Measurements from ENCODE around the gene IL4. TPM values are rescaled to one million over a fixed set of nuclear protein-coding genes. Genes with fewer than 3 reads are reported as not detected.

The IL4 gene
- total and polyA plus RNA-seq, 2 experiments from 2014 or later = not detected

DNA sequence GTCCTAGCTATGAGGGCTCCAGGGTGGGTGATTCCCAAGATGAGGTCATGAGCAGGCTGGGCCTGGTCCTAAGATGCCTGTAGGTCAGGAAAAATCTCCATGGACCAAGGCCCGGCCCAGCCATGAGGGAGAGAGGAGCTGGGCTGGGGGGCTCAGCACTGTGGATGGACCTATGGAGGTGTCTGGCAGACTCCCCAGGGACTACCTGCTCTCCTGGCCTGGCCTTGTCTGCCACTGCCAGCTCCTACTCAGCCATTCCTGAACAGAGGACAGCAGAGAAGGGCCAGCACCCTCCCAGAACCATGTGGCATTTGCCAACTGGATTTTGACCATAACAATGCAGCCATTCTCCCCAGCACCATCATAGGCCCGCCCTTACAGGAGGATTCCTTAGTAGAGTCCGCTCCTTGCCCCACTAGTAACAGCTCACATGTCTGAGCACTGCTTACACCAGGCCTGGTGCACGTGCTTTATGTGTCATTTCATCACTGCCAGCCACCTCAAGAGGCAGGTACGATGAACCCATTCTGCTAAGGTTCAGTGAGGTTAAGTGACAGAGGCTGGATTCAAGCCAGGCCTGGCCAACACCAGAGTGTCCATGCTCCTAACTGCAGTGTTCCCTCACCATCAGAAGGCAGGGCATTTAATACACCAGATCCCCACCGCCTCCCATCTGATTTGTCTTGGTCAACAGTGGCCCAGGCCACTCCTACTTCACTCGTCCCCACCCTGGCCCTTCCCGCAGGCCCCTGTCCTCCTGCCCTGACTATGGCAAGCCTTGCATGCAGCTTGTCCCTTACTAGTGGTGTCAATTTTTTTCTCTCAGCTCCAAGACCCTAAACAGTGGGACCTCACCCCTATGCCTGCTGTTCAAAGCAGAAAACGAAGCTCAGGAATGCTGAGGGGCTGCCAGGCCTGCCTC is 15.1 kb upstream of the IL4 start:
- no peak overlapping the region for H3K27ac ChIP-seq (ENCODE audit: low read depth)
- peaks cover 8% of the 10 kb centered on the region for H3K4me1 Mint-ChIP-seq
- H3K9me2 ChIP-seq (ENCODE audit: insufficient read depth) = no peaks in the 10 kb centered on the region
- ATAC-seq = no peak
- 0 out of 2 replicates have a peak, but pooled peaks cover 4% of the 10 kb centered on the region for H3F3A ChIP-seq (replicated peaks; ENCODE audit: low read depth)
- no peaks in the 10 kb centered on the region for H3K36me3 ChIP-seq (ENCODE audit: insufficient read depth)
- H3K4me1 ChIP-seq (ENCODE audit: insufficient read depth) = no peaks in the 10 kb centered on the region; the same call in none of the 2 replicates
- H2AFZ ChIP-seq = no peak overlapping the region
- no peak overlapping the region for H3K4me3 Mint-ChIP-seq
- H4K20me1 ChIP-seq (replicated peaks; ENCODE audit: insufficient read depth) = no peaks in the 10 kb centered on the region
- no peak for TF ChIP-seq JUNB (IDR thresholded peaks at IDR 0.05; ENCODE audit: unreplicated experiment)
- TF ChIP-seq, protein P1, sequence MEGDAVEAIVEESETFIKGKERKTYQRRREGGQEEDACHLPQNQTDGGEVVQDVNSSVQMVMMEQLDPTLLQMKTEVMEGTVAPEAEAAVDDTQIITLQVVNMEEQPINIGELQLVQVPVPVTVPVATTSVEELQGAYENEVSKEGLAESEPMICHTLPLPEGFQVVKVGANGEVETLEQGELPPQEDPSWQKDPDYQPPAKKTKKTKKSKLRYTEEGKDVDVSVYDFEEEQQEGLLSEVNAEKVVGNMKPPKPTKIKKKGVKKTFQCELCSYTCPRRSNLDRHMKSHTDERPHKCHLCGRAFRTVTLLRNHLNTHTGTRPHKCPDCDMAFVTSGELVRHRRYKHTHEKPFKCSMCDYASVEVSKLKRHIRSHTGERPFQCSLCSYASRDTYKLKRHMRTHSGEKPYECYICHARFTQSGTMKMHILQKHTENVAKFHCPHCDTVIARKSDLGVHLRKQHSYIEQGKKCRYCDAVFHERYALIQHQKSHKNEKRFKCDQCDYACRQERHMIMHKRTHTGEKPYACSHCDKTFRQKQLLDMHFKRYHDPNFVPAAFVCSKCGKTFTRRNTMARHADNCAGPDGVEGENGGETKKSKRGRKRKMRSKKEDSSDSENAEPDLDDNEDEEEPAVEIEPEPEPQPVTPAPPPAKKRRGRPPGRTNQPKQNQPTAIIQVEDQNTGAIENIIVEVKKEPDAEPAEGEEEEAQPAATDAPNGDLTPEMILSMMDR (conservative IDR thresholded peaks at IDR 0.05; ENCODE audit: low read depth in 2 of 2) = no peak
- no peak for TF ChIP-seq ZNF114 (CRISPR knock-in tag; IDR thresholded peaks at IDR 0.05)
- no peak for TF ChIP-seq EZH2phosphoT487 (IDR thresholded peaks at IDR 0.05; ENCODE audit: unreplicated experiment)
- no peak for TF ChIP-seq STAT1 (IDR thresholded peaks at IDR 0.05; ENCODE audit: unreplicated experiment)
- TF ChIP-seq, protein P2, sequence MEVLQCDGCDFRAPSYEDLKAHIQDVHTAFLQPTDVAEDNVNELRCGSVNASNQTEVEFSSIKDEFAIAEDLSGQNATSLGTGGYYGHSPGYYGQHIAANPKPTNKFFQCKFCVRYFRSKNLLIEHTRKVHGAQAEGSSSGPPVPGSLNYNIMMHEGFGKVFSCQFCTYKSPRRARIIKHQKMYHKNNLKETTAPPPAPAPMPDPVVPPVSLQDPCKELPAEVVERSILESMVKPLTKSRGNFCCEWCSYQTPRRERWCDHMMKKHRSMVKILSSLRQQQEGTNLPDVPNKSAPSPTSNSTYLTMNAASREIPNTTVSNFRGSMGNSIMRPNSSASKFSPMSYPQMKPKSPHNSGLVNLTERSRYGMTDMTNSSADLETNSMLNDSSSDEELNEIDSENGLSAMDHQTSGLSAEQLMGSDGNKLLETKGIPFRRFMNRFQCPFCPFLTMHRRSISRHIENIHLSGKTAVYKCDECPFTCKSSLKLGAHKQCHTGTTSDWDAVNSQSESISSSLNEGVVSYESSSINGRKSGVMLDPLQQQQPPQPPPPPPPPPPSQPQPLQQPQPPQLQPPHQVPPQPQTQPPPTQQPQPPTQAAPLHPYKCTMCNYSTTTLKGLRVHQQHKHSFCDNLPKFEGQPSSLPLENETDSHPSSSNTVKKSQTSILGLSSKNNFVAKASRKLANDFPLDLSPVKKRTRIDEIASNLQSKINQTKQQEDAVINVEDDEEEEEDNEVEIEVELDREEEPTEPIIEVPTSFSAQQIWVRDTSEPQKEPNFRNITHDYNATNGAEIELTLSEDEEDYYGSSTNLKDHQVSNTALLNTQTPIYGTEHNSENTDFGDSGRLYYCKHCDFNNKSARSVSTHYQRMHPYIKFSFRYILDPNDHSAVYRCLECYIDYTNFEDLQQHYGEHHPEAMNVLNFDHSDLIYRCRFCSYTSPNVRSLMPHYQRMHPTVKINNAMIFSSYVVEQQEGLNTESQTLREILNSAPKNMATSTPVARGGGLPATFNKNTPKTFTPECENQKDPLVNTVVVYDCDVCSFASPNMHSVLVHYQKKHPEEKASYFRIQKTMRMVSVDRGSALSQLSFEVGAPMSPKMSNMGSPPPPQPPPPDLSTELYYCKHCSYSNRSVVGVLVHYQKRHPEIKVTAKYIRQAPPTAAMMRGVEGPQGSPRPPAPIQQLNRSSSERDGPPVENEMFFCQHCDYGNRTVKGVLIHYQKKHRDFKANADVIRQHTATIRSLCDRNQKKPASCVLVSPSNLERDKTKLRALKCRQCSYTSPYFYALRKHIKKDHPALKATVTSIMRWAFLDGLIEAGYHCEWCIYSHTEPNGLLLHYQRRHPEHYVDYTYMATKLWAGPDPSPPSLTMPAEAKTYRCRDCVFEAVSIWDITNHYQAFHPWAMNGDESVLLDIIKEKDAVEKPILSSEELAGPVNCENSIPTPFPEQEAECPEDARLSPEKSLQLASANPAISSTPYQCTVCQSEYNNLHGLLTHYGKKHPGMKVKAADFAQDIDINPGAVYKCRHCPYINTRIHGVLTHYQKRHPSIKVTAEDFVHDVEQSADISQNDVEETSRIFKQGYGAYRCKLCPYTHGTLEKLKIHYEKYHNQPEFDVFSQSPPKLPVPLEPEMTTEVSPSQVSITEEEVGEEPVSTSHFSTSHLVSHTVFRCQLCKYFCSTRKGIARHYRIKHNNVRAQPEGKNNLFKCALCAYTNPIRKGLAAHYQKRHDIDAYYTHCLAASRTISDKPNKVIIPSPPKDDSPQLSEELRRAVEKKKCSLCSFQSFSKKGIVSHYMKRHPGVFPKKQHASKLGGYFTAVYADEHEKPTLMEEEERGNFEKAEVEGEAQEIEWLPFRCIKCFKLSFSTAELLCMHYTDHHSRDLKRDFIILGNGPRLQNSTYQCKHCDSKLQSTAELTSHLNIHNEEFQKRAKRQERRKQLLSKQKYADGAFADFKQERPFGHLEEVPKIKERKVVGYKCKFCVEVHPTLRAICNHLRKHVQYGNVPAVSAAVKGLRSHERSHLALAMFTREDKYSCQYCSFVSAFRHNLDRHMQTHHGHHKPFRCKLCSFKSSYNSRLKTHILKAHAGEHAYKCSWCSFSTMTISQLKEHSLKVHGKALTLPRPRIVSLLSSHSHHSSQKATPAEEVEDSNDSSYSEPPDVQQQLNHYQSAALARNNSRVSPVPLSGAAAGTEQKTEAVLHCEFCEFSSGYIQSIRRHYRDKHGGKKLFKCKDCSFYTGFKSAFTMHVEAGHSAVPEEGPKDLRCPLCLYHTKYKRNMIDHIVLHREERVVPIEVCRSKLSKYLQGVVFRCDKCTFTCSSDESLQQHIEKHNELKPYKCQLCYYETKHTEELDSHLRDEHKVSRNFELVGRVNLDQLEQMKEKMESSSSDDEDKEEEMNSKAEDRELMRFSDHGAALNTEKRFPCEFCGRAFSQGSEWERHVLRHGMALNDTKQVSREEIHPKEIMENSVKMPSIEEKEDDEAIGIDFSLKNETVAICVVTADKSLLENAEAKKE (CRISPR knock-in tag; IDR thresholded peaks at IDR 0.05) = no peak
- TF ChIP-seq ZNF331 (CRISPR knock-in tag; IDR thresholded peaks at IDR 0.05; ENCODE audit: low read depth) = no peak
- TF ChIP-seq EZH2 (IDR thresholded peaks at IDR 0.05; ENCODE audit: low read depth, unreplicated experiment) = no peak
- TF ChIP-seq POLR2AphosphoS5 (IDR thresholded peaks at IDR 0.05; ENCODE audit: low read depth) = no peak
- TF ChIP-seq, protein P3, sequence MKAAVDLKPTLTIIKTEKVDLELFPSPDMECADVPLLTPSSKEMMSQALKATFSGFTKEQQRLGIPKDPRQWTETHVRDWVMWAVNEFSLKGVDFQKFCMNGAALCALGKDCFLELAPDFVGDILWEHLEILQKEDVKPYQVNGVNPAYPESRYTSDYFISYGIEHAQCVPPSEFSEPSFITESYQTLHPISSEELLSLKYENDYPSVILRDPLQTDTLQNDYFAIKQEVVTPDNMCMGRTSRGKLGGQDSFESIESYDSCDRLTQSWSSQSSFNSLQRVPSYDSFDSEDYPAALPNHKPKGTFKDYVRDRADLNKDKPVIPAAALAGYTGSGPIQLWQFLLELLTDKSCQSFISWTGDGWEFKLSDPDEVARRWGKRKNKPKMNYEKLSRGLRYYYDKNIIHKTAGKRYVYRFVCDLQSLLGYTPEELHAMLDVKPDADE (IDR thresholded peaks at IDR 0.05) = no peak
- H3K27me3 ChIP-seq (ENCODE audit: insufficient read depth) = peaks cover 42% of the 10 kb centered on the region
- no peaks in the 10 kb centered on the region for H3K79me2 ChIP-seq (replicated peaks; ENCODE audit: insufficient read depth)
- no peak overlapping the region for H3K27ac Mint-ChIP-seq
- peaks cover 3% of the 10 kb centered on the region; the same call in 1 of the 3 replicates for H3K36me3 Mint-ChIP-seq (ENCODE audit: low read depth)
- DNase-seq (ENCODE audit: low spot score) = no peak
- no peak overlapping the region for H3K4me2 ChIP-seq
- H3K27me3 Mint-ChIP-seq (ENCODE audit: insufficient read depth, low read depth, poor library complexity) = peaks cover 42% of the 10 kb centered on the region
- H3K9me3 Mint-ChIP-seq = no peaks in the 10 kb centered on the region; the same call in 1 of the 3 replicates
- no peak overlapping the region for H3K4me3 ChIP-seq
